ENCODE data around the gene SLC7A6OS.

GRCh38 chr16:68273896-68274295 is 36.9 kb downstream of the SLC7A6OS start:
- TF ChIP-seq, protein P1, sequence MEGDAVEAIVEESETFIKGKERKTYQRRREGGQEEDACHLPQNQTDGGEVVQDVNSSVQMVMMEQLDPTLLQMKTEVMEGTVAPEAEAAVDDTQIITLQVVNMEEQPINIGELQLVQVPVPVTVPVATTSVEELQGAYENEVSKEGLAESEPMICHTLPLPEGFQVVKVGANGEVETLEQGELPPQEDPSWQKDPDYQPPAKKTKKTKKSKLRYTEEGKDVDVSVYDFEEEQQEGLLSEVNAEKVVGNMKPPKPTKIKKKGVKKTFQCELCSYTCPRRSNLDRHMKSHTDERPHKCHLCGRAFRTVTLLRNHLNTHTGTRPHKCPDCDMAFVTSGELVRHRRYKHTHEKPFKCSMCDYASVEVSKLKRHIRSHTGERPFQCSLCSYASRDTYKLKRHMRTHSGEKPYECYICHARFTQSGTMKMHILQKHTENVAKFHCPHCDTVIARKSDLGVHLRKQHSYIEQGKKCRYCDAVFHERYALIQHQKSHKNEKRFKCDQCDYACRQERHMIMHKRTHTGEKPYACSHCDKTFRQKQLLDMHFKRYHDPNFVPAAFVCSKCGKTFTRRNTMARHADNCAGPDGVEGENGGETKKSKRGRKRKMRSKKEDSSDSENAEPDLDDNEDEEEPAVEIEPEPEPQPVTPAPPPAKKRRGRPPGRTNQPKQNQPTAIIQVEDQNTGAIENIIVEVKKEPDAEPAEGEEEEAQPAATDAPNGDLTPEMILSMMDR (IDR thresholded peaks at IDR 0.05): no peak
- TF ChIP-seq POLR2A (IDR thresholded peaks at IDR 0.05): no peak

Measured in tibial nerve (tissue), 3 donors.